Mesothelial cell of epicardium (in vitro differentiated cells): ENCODE results near the gene ME3. TPM values are rescaled to one million over a fixed set of nuclear protein-coding genes. Genes with fewer than 3 reads are reported as not detected.

Experiments used
- DNase-seq, 2 experiments: peaks; one replicate each; pipeline ENCODE4 v3.0.0; 2021; ENCODE audit warnings: low spot score in 2 of 2; ENCODE audit not compliant: unreplicated experiment in 2 of 2
- H3K27ac Mint-ChIP-seq: 2 replicates; pipeline ENCODE4 v1.8.0; 2021; ENCODE audit warnings: mixed read lengths
- H3K27me3 Mint-ChIP-seq: 2 replicates; pipeline ENCODE4 v1.8.0; 2021; ENCODE audit warnings: low read depth, mixed read lengths
- H3K36me3 Mint-ChIP-seq: 2 replicates; pipeline ENCODE4 v1.8.0; 2021; ENCODE audit warnings: mixed read lengths
- H3K4me1 Mint-ChIP-seq: 2 replicates; pipeline ENCODE4 v1.8.0; 2021; ENCODE audit warnings: mixed read lengths
- H3K4me3 Mint-ChIP-seq: 2 replicates; pipeline ENCODE4 v1.8.0; 2021; ENCODE audit warnings: mild to moderate bottlenecking, moderate library complexity, mixed read lengths
- H3K9me3 Mint-ChIP-seq: 2 replicates; pipeline ENCODE4 v1.8.0; 2021; ENCODE audit warnings: mixed read lengths
- total RNA-seq: library from RNA; stranded (reverse); gene quantifications from 3 replicates; pipeline ENCODE4 v1.2.1, GENCODE V29; 2021
- TF ChIP-seq, protein P1 (sequence below): fragments of 200-600 bp; sonication (generic); IDR thresholded peaks from one replicate; pipeline ENCODE4 v1.5.0; 2021; ENCODE audit warnings: antibody characterized with exemption; ENCODE audit not compliant: unreplicated experiment

Gene ME3
- total RNA-seq, 1 donor from 2014 or later: 11.8 TPM

- Mint-ChIP-seq H3K9me3 (no peaks in the 10 kb centered on the region), H3K27ac (no peak overlapping the region), H3K4me1 (peaks cover 6% of the 10 kb centered on the region), H3K36me3 (no peaks in the 10 kb centered on the region), H3K27me3 (no peaks in the 10 kb centered on the region), H3K4me3 (no peak overlapping the region)
- TF ChIP-seq, protein P1, sequence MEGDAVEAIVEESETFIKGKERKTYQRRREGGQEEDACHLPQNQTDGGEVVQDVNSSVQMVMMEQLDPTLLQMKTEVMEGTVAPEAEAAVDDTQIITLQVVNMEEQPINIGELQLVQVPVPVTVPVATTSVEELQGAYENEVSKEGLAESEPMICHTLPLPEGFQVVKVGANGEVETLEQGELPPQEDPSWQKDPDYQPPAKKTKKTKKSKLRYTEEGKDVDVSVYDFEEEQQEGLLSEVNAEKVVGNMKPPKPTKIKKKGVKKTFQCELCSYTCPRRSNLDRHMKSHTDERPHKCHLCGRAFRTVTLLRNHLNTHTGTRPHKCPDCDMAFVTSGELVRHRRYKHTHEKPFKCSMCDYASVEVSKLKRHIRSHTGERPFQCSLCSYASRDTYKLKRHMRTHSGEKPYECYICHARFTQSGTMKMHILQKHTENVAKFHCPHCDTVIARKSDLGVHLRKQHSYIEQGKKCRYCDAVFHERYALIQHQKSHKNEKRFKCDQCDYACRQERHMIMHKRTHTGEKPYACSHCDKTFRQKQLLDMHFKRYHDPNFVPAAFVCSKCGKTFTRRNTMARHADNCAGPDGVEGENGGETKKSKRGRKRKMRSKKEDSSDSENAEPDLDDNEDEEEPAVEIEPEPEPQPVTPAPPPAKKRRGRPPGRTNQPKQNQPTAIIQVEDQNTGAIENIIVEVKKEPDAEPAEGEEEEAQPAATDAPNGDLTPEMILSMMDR: no peak
- no peak for DNase-seq
These were observed 170.2 kb downstream of the ME3 start for GRCh38 chr11:86502137-86502642.

DNA sequence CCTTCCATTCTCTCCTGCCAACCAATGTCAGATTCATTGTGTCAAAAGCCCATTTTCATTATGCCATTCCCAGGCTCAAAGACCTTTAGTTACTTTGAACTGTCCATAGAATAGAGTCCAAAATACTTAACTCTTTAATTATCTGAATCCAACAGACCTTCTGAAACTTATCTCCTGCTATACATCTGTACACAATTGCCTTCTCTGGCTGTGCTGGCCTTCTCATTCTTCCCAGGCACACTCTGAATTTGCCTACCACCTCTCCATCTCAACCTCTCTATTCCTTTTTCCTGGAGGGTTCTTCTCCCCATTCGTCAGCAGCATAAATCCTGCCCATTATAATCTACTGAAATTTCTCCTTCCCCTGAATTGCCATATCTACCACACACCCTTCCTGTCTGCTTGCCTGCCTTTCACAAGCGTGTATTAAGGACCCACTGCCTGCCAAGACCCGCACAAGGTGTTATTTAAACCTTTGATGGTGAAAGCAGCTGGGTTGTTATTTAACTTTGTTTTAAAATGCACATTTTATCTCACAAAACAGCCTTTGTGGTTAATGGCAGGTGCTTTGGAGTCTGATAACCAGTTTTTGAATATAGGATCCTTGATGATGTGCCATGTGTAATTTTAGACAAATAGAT lies 171.8 kb downstream of the ME3 start:
- Mint-ChIP-seq H3K9me3 (no peaks in the 10 kb centered on the region), H3K4me3 (no peak overlapping the region), H3K36me3 (no peaks in the 10 kb centered on the region), H3K27me3 (no peaks in the 10 kb centered on the region), H3K4me1 (peaks cover 9% of the 10 kb centered on the region), H3K27ac (no peak overlapping the region)
- DNase-seq: no peak
- TF ChIP-seq, protein P1: no peak

DNA sequence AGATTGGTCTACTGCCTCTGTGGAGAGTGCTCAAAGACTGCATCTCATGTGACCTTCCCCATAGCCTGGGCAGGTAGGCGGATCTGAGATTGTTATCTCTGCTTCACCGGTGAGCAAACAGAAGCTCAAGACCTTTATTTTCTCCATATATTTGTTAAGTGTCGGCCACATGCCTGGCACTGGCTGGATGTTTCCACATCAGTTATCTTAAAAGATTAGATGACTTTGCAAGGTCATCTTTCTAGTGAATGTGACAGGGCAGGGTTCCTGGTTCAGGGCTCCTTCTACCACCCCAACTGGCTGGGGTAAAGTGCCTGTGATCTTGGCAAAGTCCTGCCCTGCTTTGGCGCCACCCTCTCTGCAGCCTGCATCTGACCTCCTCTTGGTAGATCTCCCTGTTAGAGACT lies 172.7 kb downstream of the ME3 start:
- TF ChIP-seq, protein P1: no peak
- no peak for DNase-seq
- no peaks in the 10 kb centered on the region for H3K9me3 Mint-ChIP-seq
- H3K4me3 Mint-ChIP-seq: no peak overlapping the region
- no peaks in the 10 kb centered on the region for H3K27me3 Mint-ChIP-seq
- no peak overlapping the region for H3K27ac Mint-ChIP-seq
- H3K4me1 Mint-ChIP-seq: peaks cover 9% of the 10 kb centered on the region
- no peaks in the 10 kb centered on the region for H3K36me3 Mint-ChIP-seq

DNA sequence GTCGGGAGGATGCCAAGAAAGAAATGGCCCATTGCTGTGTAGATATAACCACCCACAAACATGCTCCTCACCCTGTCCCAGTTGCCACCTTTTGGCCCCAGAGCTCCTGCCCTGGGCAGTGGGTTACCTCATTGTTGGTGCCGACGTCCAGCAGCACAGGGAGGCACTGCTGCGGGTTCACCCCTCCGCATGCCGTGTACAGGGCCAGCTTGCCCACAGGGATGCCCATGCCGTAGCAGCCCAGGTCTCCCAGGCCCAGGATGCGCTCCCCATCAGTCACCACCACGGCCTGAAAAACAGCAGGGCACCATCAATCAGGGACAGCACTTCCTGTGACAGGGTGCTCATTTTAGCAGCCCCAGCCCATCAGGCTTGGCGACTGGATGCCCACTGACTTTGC lies 174.6 kb downstream of the ME3 start:
- DNase-seq: no peak
- no peaks in the 10 kb centered on the region for H3K36me3 Mint-ChIP-seq
- no peak overlapping the region for H3K4me3 Mint-ChIP-seq
- TF ChIP-seq, protein P1: no peak
- peaks cover 11% of the 10 kb centered on the region for H3K4me1 Mint-ChIP-seq
- H3K27me3 Mint-ChIP-seq: no peaks in the 10 kb centered on the region
- H3K27ac Mint-ChIP-seq: no peak overlapping the region
- H3K9me3 Mint-ChIP-seq: no peaks in the 10 kb centered on the region

DNA sequence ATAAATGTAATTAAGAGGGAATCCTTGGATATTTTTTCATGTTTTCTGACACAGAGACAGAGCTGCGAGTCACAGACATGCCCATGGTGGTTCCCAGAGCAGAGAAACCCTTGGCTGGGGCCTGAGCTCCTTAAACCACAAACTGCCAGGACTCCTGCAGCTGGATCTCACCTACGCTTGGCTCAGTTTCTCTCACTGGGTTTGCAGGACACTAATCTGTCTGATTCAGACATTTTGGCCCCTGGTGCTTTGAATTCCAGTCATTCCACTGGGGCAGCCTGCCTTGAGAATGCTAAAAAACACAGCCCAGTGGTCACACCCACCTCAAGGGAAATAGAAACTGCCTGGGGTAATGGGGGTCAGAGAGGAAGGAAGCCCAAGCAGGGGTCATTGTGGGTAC lies 175.1 kb downstream of the ME3 start:
- H3K36me3 Mint-ChIP-seq: no peaks in the 10 kb centered on the region
- no peaks in the 10 kb centered on the region for H3K27me3 Mint-ChIP-seq
- no peak for DNase-seq
- no peak overlapping the region for H3K4me3 Mint-ChIP-seq
- H3K4me1 Mint-ChIP-seq: peaks cover 17% of the 10 kb centered on the region
- H3K9me3 Mint-ChIP-seq: no peaks in the 10 kb centered on the region
- TF ChIP-seq, protein P1: no peak
- peak overlapping the region; percentile 36 for H3K27ac Mint-ChIP-seq
